GM12878 (cell line): Measurements from ENCODE around the gene RBPJ. TPM values are rescaled to one million over a fixed set of nuclear protein-coding genes. Genes with fewer than 3 reads are reported as not detected.

ENCODE experiments used
- ATAC-seq: fragments of 200-7000 bp; cut with Tn5 transposase; 3 replicates; pipeline ENCODE4 v1.9.1; 2020; ENCODE audit warnings: mild to moderate bottlenecking, moderate library complexity
- BruUV-seq: library from RNA; stranded (reverse); fragments of 400-500 nt; replicated peaks from 2 replicates; lab custom pipeline; 2021; lab: Mats Ljungman, UMichigan
- CTCF ChIA-PET: fragments of 300-600 bp; sonication (Branson Sonifier 250); formaldehyde crosslinking; extraction: SDS; loops from one replicate; lab custom pipeline; 2021; ENCODE audit warnings: inconsistent platforms; lab: Yijun Ruan, JAX
- POLR2A ChIA-PET: fragments of 350-600 bp; formaldehyde crosslinking; extraction: SDS; loops from one replicate; lab custom pipeline; 2021; ENCODE audit warnings: inconsistent platforms; lab: Charles Lee
- RAD21 ChIA-PET: fragments of 300-600 bp; sonication (Branson Sonifier 250); formaldehyde crosslinking; loops from one replicate; lab custom pipeline; 2023; ENCODE audit warnings: antibody characterized with exemption; ENCODE audit not compliant: unreplicated experiment; lab: Charles Lee
- SMC1A ChIA-PET: fragments of 300-600 bp; sonication (Branson Sonifier 250); formaldehyde crosslinking; loops from one replicate; lab custom pipeline; 2023; ENCODE audit not compliant: unreplicated experiment, uncharacterized antibody; lab: Charles Lee
- DNase-seq: peaks from one replicate; pipeline ENCODE4 v3.0.0-alpha.2; 2011; ENCODE audit warnings: low read depth, low spot score
- FAIRE-seq: peaks from 3 replicates; lab custom pipeline; 2011; peaks lifted over from hg19 to GRCh38; lab: Jason Lieb, UNC
- H2AFZ ChIP-seq: 2 replicates; pipeline ENCODE4 v1.6.0; 2011; ENCODE audit warnings: low read depth, low read length, control low read depth; ENCODE audit not compliant: control insufficient read depth
- H3K27ac ChIP-seq: 2 replicates; pipeline ENCODE4 v1.5.1; 2011; ENCODE audit warnings: control low read depth; ENCODE audit not compliant: control insufficient read depth, insufficient read depth
- H3K27me3 ChIP-seq, 2 experiments: replicated peaks in 1 of 2; 2 replicates each; pipeline versions ENCODE4 v1.6.0 to v1.6.1; 2011; ENCODE audit warnings: low read length in 1 of 2; ENCODE audit not compliant: control insufficient read depth in 2 of 2, insufficient read depth in 2 of 2
- H3K36me3 ChIP-seq, 2 experiments: 2 replicates each; pipeline ENCODE4 v1.5.1; 2011; ENCODE audit warnings: low read length in 1 of 2; ENCODE audit not compliant: control insufficient read depth in 2 of 2, insufficient read depth in 2 of 2
- H3K4me1 ChIP-seq: 2 replicates; pipeline ENCODE4 v1.6.1; 2011; ENCODE audit warnings: mild to moderate bottlenecking, low read length, moderate library complexity, mixed read lengths; ENCODE audit not compliant: control insufficient read depth, insufficient read depth
- H3K4me2 ChIP-seq: 2 replicates; pipeline ENCODE4 v1.6.0; 2011; ENCODE audit warnings: control low read depth; ENCODE audit not compliant: control insufficient read depth, insufficient read depth
- H3K4me3 ChIP-seq: fragments of 200-600 bp; sonication (generic); 2 replicates; pipeline ENCODE4 v1.5.1; 2016
- H3K79me2 ChIP-seq: 2 replicates; pipeline ENCODE4 v1.6.0; 2011; ENCODE audit warnings: low read length; ENCODE audit not compliant: control insufficient read depth, insufficient read depth
- H3K9ac ChIP-seq: 2 replicates; pipeline ENCODE4 v1.8.0; 2011; ENCODE audit warnings: low read length, control low read depth, mixed read lengths; ENCODE audit not compliant: control insufficient read depth, insufficient read depth
- H3K9me3 ChIP-seq: replicated peaks from 3 replicates; pipeline ENCODE4 v1.5.1; 2011; ENCODE audit warnings: mild to moderate bottlenecking, low read length; ENCODE audit not compliant: control insufficient read depth, insufficient read depth
- H4K20me1 ChIP-seq: 2 replicates; pipeline ENCODE4 v1.6.0; 2011; ENCODE audit not compliant: control insufficient read depth, insufficient read depth
- CBX3 ChIP-seq: fragments of 200-600 bp; sonication (generic); IDR thresholded peaks from 2 replicates; pipeline ENCODE4 v1.6.1; 2016; ENCODE audit warnings: low read depth, borderline replicate concordance
- CHD1 ChIP-seq: IDR thresholded peaks from 2 replicates; pipeline ENCODE4 v1.6.1; 2012; ENCODE audit warnings: low read depth, low read length, improper control_type of control experiment
- EZH2 ChIP-seq: IDR thresholded peaks from 2 replicates; pipeline ENCODE4 v1.6.1; 2012; ENCODE audit warnings: low read depth, mild to moderate bottlenecking, control low read depth, inconsistent platforms, low read length, borderline replicate concordance; ENCODE audit not compliant: control insufficient read depth
- IRF5 ChIP-seq: fragments of 450-650 bp; IDR thresholded peaks from 2 replicates; pipeline ENCODE4 v1.6.1; 2017; ENCODE audit warnings: borderline replicate concordance
- MTA2 ChIP-seq: fragments of 450-650 bp; IDR thresholded peaks from 2 replicates; pipeline ENCODE4 v1.6.1; 2016; ENCODE audit warnings: low read depth, mild to moderate bottlenecking, moderate library complexity
- RELA ChIP-seq: fragments of 450-650 bp; IDR thresholded peaks from 2 replicates; pipeline ENCODE4 v1.8.0; 2014; ENCODE audit warnings: borderline replicate concordance; ENCODE audit not compliant: partially characterized antibody
- SIN3A ChIP-seq: IDR thresholded peaks from 2 replicates; pipeline ENCODE4 v1.6.1; 2012; ENCODE audit warnings: low read depth, low read length, improper control_type of control experiment
- SMAD5 ChIP-seq: IDR thresholded peaks from 2 replicates; pipeline ENCODE4 v1.6.1; 2016; ENCODE audit warnings: antibody characterized with exemption, low read depth
- SMC3 ChIP-seq: IDR thresholded peaks from 2 replicates; pipeline ENCODE4 v1.6.1; 2011; ENCODE audit warnings: low read length, improper control_type of control experiment, borderline replicate concordance
- STAT3 ChIP-seq: IDR thresholded peaks from 2 replicates; pipeline ENCODE4 v1.6.1; 2011; ENCODE audit warnings: low read depth, low read length, improper control_type of control experiment
- TCF3 ChIP-seq: IDR thresholded peaks from 2 replicates; pipeline ENCODE4 v1.6.1; 2012; ENCODE audit warnings: low read depth, mild to moderate bottlenecking, low read length, borderline replicate concordance; ENCODE audit not compliant: insufficient read depth
- ZSCAN29 ChIP-seq: fragments of 450-650 bp; IDR thresholded peaks from 2 replicates; pipeline ENCODE4 v1.6.1; 2017; ENCODE audit warnings: mild to moderate bottlenecking, moderate library complexity
- WGBS: methylation state at CpG from one replicate; pipeline ENCODE4 v1.1.6; 2016; ENCODE audit warnings: low lambda C conversion rate; ENCODE audit not compliant: insufficient replicate concordance, insufficient coverage; ENCODE audit errors: missing lambda C conversion rate; 5-methylcytosine and 5-hydroxymethylcytosine counted together
- in situ Hi-C: fragments of 300-500 bp; cut with MboI; formaldehyde crosslinking; loops from 9 replicates; pipeline ENCODE4 v1.14.3; 2018; ENCODE audit warnings: mixed read lengths
- intact Hi-C: fragments of 100-400 bp; cut with micrococcal nuclease; formaldehyde crosslinking; loops from one replicate; pipeline ENCODE4 v1.14.2; 2022; ENCODE audit not compliant: unreplicated experiment
- polyA plus RNA-seq, 11 experiments: library from polyadenylated mRNA; depleted of rRNA in 4 of 11; unstranded in 6 of 11; stranded (reverse) in 5 of 11; fragments of >200 nt; fragmentation: Nextera tagmentation in 4 of 11; fragmentation: Illumina TruSeq in 1 of 11; extraction: Ambion mirVana in 4 of 11; extraction: Trizol in 1 of 11; gene quantifications; 1 replicate in 1 of 11; 2 replicates in 10 of 11; pipeline versions ENCODE4 v1.2.1 to v1.2.3, GENCODE V29; 2011 to 2016; ENCODE audit warnings: inconsistent platforms in 2 of 11, missing spikeins in 2 of 11, low read depth in 1 of 11
- total RNA-seq, 4 experiments: library from RNA; depleted of rRNA in 3 of 4; stranded (reverse); fragments of >200 nt in 3 of 4; fragmentation: Illumina TruSeq in 1 of 4; extraction: Trizol in 1 of 4; gene quantifications; 2 replicates each; pipeline versions ENCODE4 v1.2.1 to v1.2.3, GENCODE V29; 2013 to 2021
- TF ChIP-seq, protein P1 (sequence below): fragments of 450-650 bp; IDR thresholded peaks from 2 replicates; pipeline ENCODE4 v1.6.1; 2017; ENCODE audit warnings: low read depth, mild to moderate bottlenecking, moderate library complexity
- TF ChIP-seq, protein P2 (sequence below): fragments of 450-650 bp; IDR thresholded peaks from 2 replicates; pipeline ENCODE4 v1.6.1; 2014; ENCODE audit warnings: mild to moderate bottlenecking

The RBPJ gene
- total and polyA plus RNA-seq, 10 of the 15 experiments (the other 5 are each of a cell fraction or from before 2014, with no cell fraction given): 24.5 to 87.6 (median 41.6) TPM

DNA sequence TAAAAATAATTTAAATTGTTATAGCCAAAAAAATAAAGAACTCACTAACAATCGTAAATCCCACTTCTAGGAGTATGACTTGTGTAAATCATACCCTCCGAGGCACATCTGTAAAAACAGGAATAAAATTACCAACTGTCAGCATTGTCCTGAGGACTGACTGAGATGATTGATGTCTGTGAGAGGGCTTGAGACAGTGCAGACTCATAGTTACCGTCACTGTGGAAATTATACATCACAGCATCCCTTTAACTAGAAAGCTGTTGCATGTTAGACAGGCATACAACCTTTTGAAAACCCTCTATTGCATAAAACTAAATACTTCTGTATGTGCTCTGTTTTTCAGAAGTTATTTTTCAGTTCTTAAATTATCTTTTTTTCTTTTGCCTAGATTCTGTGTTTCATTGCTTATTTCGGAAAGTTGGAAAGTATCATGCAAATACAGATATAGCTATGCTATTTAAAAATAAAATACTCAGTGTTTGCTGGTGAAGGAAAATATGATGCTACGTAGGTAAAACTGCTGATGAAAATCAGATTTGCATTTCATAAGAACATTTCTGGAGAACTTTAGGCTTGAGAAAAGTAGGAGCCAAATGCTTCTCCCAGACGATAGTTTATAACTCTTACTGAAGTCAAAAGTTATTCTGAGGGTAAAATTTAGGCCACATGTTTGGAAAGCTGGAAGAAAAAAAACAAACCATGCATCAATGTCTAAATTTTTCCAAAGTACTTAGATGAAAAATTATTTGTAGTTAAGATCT is 13.6 kb upstream of the RBPJ start:
- Histone ChIP-seq H3K9me3 (no peaks in the 10 kb centered on the region; the same call in 2 of the 3 replicates), H3K9ac (no peak overlapping the region), H2AFZ (no peak overlapping the region), H3K27me3 (no peaks in the 10 kb centered on the region), H3K4me3 (no peak overlapping the region), H4K20me1 (no peaks in the 10 kb centered on the region), H3K27ac (no peak overlapping the region), H3K79me2 (no peaks in the 10 kb centered on the region), H3K4me1 (peaks cover 4% of the 10 kb centered on the region; the same call in 1 of the 2 replicates), H3K4me2 (no peak overlapping the region), H3K36me3 (no peaks in the 10 kb centered on the region)
- WGBS: 77% methylated on average over 6 of the region's 6 CpGs
- ChIA-PET CTCF (interaction anchor here (0.7 to 1.0 kb wide), 2 partner anchors 11 to 125 kb away, joined by 3 read pairs; no protein-coding TSS in a partner anchor), SMC1A (interaction anchor here (1.0 kb wide), 1 partner anchor 19 kb away, joined by 3 read pairs; no protein-coding TSS in a partner anchor), POLR2A (no interaction called here), RAD21 (interaction anchor here (0.8 kb wide), 1 partner anchor 35 kb away, joined by 3 read pairs; no protein-coding TSS in a partner anchor)
- in situ Hi-C loops: no loop called here
- intact Hi-C loops: no loop called here
- BruUV-seq: no TSS peak
- DNase-seq: no peak
- ATAC-seq: no peak
- FAIRE-seq: no peak
- TF ChIP-seq SIN3A (no peak), MTA2 (no peak), CHD1 (no peak), IRF5 (no peak), TCF3 (no peak), SMC3 (no peak), CBX3 (no peak), SMAD5 (no peak), STAT3 (no peak), RELA (no peak), ZSCAN29 (no peak), EZH2 (no peak)
- TF ChIP-seq, protein P1, sequence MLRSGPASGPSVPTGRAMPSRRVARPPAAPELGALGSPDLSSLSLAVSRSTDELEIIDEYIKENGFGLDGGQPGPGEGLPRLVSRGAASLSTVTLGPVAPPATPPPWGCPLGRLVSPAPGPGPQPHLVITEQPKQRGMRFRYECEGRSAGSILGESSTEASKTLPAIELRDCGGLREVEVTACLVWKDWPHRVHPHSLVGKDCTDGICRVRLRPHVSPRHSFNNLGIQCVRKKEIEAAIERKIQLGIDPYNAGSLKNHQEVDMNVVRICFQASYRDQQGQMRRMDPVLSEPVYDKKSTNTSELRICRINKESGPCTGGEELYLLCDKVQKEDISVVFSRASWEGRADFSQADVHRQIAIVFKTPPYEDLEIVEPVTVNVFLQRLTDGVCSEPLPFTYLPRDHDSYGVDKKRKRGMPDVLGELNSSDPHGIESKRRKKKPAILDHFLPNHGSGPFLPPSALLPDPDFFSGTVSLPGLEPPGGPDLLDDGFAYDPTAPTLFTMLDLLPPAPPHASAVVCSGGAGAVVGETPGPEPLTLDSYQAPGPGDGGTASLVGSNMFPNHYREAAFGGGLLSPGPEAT: no peak
- TF ChIP-seq, protein P2, sequence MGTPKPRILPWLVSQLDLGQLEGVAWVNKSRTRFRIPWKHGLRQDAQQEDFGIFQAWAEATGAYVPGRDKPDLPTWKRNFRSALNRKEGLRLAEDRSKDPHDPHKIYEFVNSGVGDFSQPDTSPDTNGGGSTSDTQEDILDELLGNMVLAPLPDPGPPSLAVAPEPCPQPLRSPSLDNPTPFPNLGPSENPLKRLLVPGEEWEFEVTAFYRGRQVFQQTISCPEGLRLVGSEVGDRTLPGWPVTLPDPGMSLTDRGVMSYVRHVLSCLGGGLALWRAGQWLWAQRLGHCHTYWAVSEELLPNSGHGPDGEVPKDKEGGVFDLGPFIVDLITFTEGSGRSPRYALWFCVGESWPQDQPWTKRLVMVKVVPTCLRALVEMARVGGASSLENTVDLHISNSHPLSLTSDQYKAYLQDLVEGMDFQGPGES: no peak
